Measurements from ENCODE around the gene RTP5. TPM values are rescaled to one million over a fixed set of nuclear protein-coding genes. Genes with fewer than 3 reads are reported as not detected.
"Not testable (repeated sequence)": the region's sequence is repeated elsewhere in the genome, so short reads cannot be mapped to it uniquely, and the experiment has no call there.

The RTP5 gene
- total and polyA plus RNA-seq, 8 donors = 0.10 TPM; not detected in 7

- H3K9me3 ChIP-seq = peaks cover 0 to 10% of the 10 kb centered on the region in 2 donors
- H3K27me3 ChIP-seq = no peaks in the 10 kb centered on the region
- no peak overlapping the region for H3K27ac ChIP-seq
- ATAC-seq (no peak), DNase-seq (no peak)
- H3K4me3 ChIP-seq = no peak overlapping the region
- no peaks in the 10 kb centered on the region for H3K36me3 ChIP-seq
- intact Hi-C loops (cut with DNase I) = no loop called here
- no peaks in the 10 kb centered on the region for H3K4me1 ChIP-seq
- TF ChIP-seq, protein P1, sequence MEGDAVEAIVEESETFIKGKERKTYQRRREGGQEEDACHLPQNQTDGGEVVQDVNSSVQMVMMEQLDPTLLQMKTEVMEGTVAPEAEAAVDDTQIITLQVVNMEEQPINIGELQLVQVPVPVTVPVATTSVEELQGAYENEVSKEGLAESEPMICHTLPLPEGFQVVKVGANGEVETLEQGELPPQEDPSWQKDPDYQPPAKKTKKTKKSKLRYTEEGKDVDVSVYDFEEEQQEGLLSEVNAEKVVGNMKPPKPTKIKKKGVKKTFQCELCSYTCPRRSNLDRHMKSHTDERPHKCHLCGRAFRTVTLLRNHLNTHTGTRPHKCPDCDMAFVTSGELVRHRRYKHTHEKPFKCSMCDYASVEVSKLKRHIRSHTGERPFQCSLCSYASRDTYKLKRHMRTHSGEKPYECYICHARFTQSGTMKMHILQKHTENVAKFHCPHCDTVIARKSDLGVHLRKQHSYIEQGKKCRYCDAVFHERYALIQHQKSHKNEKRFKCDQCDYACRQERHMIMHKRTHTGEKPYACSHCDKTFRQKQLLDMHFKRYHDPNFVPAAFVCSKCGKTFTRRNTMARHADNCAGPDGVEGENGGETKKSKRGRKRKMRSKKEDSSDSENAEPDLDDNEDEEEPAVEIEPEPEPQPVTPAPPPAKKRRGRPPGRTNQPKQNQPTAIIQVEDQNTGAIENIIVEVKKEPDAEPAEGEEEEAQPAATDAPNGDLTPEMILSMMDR (IDR thresholded peaks at IDR 0.05) = no peak
Observed at GRCh38 chr2:241913703-241914102, 44.2 kb downstream of the RTP5 start.

GRCh38 chr2:241914542-241914941 lies 45.0 kb downstream of the RTP5 start:
- no peaks in the 10 kb centered on the region for H3K27me3 ChIP-seq
- intact Hi-C loops (cut with DNase I) = no loop called here
- no peak overlapping the region for H3K27ac ChIP-seq
- peaks cover 0 to 10% of the 10 kb centered on the region in 2 donors for H3K9me3 ChIP-seq
- DNase-seq = peak in 1 of 4 donors; percentile 58
- TF ChIP-seq, protein P1 (IDR thresholded peaks at IDR 0.05) = no peak
- H3K36me3 ChIP-seq = no peaks in the 10 kb centered on the region
- ATAC-seq = no peak
- no peaks in the 10 kb centered on the region for H3K4me1 ChIP-seq
- no peak overlapping the region for H3K4me3 ChIP-seq

DNA sequence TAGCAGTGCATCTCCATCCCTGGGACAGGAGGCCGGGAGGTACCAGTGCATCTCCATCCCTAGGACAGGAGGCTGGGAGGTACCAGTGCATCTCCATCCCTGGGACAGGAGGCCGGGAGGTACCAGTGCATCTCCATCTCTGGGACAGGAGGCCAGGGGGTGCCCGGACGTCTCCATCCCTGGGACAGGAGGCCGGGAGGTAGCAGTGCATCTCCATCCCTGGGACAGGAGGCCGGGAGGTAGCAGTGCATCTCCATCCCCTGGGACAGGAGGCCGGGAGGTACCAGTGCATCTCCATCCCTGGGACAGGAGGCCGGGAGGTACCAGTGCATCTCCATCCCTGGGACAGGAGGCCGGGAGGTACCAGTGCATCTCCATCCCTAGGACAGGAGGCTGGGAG lies 52.1 kb downstream of the RTP5 start:
- DNase-seq; ATAC-seq; H3K36me3 ChIP-seq; intact Hi-C loops (cut with DNase I); H3K27me3 ChIP-seq; H3K4me3 ChIP-seq; H3K27ac ChIP-seq; H3K4me1 ChIP-seq; H3K9me3 ChIP-seq: not testable (repeated sequence)

GRCh38 chr2:241922411-241922810 lies 52.9 kb downstream of the RTP5 start:
- TF ChIP-seq, protein P1 (IDR thresholded peaks at IDR 0.05) = no peak
- ATAC-seq = no peak
- H3K36me3 ChIP-seq = no peaks in the 10 kb centered on the region
- no peaks in the 10 kb centered on the region for H3K27me3 ChIP-seq
- DNase-seq = no peak
- H3K9me3 ChIP-seq = no peaks in the 10 kb centered on the region
- H3K27ac ChIP-seq = no peak overlapping the region
- H3K4me3 ChIP-seq = no peak overlapping the region
- intact Hi-C loops (cut with DNase I) = no loop called here
- no peaks in the 10 kb centered on the region for H3K4me1 ChIP-seq

DNA sequence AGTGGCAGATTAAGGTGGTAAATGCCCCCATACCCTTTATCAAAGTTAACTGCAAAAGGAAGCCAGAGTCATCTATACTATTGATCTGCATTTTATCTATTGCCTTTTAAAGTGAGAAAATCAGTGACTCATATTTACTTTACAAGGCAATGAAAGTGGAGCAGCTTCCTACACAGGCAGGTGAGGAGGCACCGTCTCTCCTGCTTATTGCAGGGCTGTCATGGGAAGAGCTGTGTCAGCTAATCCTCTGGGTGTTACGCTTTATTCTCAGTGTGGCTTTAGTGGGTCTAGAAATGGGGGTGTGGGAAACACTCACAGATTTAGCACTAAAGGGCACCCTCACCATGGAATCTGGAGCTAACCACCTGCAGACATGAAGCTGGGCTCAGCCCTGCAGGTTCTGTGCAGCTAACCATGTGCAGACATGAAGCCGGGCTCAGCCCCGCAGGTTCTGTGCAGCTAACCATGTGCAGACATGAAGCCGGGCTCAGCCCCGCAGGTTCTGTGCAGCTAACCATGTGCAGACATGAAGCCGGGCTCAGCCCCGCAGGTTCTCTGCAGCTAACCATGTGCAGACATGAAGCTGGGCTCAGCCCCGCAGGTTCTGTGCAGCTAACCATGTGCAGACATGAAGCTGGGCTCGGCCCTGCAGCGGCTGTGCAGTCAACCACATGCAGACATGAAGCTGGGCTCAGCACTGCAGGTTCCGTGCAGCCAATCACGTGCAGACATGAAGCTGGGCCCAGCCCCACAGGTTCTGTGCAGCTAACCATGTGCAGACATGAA lies 53.5 kb downstream of the RTP5 start:
- H3K27ac ChIP-seq; H3K4me1 ChIP-seq; ATAC-seq; H3K36me3 ChIP-seq; DNase-seq; intact Hi-C loops (cut with DNase I); H3K4me3 ChIP-seq; H3K27me3 ChIP-seq; H3K9me3 ChIP-seq: not testable (repeated sequence)

Other genes with a start within 250 kb of the RTP5 start
- 10 to 100 TPM; 36.3 to 36.5 TPM for gene THAP4, start 232.6 kb upstream of the RTP5 start, total RNA-seq
- 10 to 100 TPM; 40.3 to 48.4 (median 43.5) TPM for gene THAP4, start 232.6 kb upstream of the RTP5 start, polyA plus RNA-seq (ENCODE audit: insufficient read length in 6 of 6)
- 10 to 100 TPM; 60.5 to 64.3 TPM for gene ATG4B, start 232.0 kb upstream of the RTP5 start, total RNA-seq
- gene ATG4B, start 232.0 kb upstream of the RTP5 start, polyA plus RNA-seq (ENCODE audit: insufficient read length in 6 of 6) = 10 to 100 TPM; 76.6 to 98.3 (median 85.1) TPM
- gene DTYMK, start 182.9 kb upstream of the RTP5 start, total RNA-seq = 10 to 100 TPM; 28.7 to 31.8 TPM
- gene DTYMK, start 182.9 kb upstream of the RTP5 start, polyA plus RNA-seq (ENCODE audit: insufficient read length in 6 of 6) = 10 to 100 TPM; 38.5 to 56.2 (median 44.0) TPM
- gene ING5, start 167.7 kb upstream of the RTP5 start, total RNA-seq = 10 to 100 TPM; 27.6 to 28.3 TPM
- gene ING5, start 167.7 kb upstream of the RTP5 start, polyA plus RNA-seq (ENCODE audit: insufficient read length in 6 of 6) = 10 to 100 TPM; 41.8 to 49.1 (median 45.7) TPM
- gene D2HGDH, start 135.1 kb upstream of the RTP5 start, total RNA-seq = 10 to 100 TPM; 33.4 to 38.4 TPM
- gene D2HGDH, start 135.1 kb upstream of the RTP5 start, polyA plus RNA-seq (ENCODE audit: insufficient read length in 6 of 6) = 10 to 100 TPM; 32.8 to 53.3 (median 44.1) TPM
- gene GAL3ST2, start 92.9 kb upstream of the RTP5 start, total RNA-seq = not detected
- under 1 TPM; 0.26 to 0.31 (median 0.29) TPM for gene GAL3ST2, start 92.9 kb upstream of the RTP5 start, polyA plus RNA-seq (ENCODE audit: insufficient read length in 6 of 6)
- gene NEU4, start 60.5 kb upstream of the RTP5 start, total RNA-seq = under 1 TPM in 1 of 2 donors, not detected in 1; 0.24 TPM
- gene NEU4, start 60.5 kb upstream of the RTP5 start, polyA plus RNA-seq (ENCODE audit: insufficient read length in 6 of 6) = under 1 TPM; 0.17 to 0.55 (median 0.33) TPM
- gene PDCD1, start 10.8 kb upstream of the RTP5 start, total RNA-seq = 1 to 10 TPM; 1.1 TPM
- under 1 TPM; 0.15 to 0.44 (median 0.23) TPM for gene PDCD1, start 10.8 kb upstream of the RTP5 start, polyA plus RNA-seq (ENCODE audit: insufficient read length in 6 of 6)

All from left lung (tissue), 10 donors.